Epidermal melanocyte (primary cell): ENCODE results near the gene SPATA7.
"Not testable (repeated sequence)": the region's sequence is repeated elsewhere in the genome, so short reads cannot be mapped to it uniquely, and the experiment has no call there.

Experiments
- DNase-seq: peaks from one replicate; pipeline ENCODE4 v3.0.0; 2011; ENCODE audit warnings: low spot score; ENCODE audit not compliant: insufficient read length

Gene SPATA7, protein sequence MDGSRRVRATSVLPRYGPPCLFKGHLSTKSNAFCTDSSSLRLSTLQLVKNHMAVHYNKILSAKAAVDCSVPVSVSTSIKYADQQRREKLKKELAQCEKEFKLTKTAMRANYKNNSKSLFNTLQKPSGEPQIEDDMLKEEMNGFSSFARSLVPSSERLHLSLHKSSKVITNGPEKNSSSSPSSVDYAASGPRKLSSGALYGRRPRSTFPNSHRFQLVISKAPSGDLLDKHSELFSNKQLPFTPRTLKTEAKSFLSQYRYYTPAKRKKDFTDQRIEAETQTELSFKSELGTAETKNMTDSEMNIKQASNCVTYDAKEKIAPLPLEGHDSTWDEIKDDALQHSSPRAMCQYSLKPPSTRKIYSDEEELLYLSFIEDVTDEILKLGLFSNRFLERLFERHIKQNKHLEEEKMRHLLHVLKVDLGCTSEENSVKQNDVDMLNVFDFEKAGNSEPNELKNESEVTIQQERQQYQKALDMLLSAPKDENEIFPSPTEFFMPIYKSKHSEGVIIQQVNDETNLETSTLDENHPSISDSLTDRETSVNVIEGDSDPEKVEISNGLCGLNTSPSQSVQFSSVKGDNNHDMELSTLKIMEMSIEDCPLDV

DNA sequence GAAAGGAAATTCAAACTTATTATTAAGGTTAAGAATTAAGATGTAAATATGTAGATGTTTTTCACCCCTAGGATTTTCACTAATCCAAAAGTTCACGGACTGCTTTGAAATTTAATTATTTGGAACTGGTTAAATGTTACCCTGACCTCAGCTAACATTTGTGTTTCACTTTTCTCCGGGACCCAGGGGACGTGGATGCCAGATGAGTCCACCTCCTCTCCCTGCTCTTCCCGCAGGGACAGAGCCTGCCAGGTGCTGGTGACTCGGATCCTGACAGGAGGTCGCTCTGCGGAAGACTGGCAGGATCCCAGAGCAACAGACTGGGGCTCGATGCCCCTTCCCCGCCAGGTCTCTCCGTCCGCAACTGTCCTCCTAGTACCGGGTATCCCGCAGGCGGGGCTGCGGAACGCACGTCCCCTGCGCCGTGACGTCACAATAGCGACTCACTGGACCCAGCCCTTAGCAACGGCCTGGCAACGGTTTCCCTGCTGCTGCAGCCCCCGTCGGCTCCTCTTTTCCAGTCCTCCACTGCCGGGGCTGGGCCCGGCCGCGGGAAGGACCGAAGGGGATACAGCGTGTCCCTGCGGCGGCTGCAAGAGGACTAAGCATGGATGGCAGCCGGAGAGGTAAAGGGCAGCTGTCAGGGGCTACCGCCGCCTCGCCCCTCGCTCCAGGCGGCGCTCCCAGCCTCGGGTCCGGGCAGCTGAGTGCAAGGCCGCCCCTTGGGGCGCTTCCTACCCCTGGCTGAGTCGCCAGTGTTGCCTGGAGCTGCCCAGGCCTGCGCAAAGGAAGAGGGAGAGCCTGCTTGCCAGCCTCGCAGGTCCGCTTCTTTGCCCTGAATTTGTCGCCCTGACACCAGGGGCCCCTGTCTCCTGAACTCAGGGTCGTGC, at the start of gene SPATA7:
Gene SPATA7 (plus strand): TSS at position 446 of the 890 bp plus-strand sequence. CDS start 162 bp downstream, at position 608.
- DNase-seq, result peak; percentile 71

DNA sequence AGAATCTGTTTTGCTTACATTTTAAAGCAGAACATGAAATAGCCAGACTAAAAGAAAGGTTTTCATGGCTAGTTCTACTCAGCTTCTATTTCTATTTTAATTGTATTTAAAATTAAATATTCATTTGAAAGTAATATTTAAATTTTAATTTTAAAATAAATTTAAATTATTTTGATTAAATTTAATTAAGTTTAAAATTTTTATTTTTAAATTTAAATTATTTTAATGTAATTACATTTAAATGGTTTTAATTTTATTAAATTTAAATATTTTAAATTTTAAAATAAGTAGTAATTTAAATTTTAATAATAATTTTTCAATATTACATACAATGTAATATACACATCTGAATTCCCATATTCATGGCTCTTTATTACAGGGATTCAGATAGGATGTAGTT, 45.1 kb upstream of the SPATA7 start:
- no peak for DNase-seq

DNA sequence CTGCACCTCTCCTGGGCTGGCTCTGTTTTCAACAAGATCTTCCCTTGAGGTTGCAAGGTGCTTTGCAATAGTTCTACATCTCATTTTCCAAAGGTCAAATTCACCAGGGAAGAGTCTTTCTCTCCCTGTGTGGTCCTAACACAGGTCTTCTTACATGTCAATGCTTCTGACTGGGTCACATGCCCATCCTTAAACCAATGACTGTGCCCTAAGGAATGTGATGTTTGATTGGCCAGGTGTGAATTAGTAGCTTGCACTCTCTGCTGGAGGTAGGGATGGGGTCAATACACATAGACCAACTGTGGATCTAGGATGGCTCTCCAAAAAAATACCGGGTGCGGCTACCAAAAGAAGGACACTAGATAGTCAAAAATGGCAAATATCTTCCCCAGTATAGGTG, 42.5 kb upstream of the SPATA7 start:
- DNase-seq, result no peak

DNA sequence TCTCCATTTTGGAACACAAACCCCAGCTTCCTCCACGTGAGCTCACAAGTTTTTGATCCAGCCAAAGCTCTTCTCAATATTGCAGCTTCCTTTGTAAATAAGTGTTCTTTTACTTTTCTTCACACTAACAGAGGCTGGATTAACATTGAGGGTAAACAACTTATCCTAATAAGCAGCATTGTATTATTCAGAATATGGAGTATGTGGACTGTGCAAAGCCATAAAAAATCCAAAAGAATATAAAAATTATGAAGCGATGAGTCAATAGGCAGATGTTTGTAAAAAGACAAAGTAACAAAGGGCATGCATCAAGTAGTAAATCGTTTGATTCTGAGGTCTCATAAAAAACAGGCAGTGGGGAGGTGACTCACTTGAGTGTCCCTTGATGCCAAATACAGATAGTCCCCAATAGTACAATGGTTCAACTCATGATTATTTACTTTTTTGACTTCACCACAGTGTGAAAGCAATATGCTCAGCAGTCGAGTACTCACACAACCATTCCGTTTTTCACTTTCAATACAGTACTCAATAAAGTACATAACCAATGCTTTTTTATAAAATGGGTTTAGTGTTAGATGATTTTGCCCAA, 39.3 kb upstream of the SPATA7 start:
- DNase-seq, result no peak

DNA sequence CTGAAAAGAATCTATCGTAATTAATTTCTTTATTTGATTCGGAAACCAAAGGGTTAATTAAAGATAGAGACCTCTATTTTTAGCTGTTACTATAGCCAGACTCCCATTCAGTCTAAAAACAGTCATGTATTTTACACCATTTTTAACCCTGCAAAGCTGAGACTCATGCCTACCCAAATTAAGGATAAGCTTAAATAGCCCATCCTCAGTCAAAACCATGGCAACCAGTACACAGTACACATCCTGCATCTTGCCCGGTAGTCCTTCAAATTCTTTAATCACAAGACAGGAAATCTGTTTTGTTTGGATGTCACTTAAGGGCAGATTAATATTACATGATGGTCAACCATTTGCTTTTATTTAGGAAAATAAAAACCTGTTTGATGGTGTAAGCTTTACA, 36.9 kb upstream of the SPATA7 start:
- no peak for DNase-seq

DNA sequence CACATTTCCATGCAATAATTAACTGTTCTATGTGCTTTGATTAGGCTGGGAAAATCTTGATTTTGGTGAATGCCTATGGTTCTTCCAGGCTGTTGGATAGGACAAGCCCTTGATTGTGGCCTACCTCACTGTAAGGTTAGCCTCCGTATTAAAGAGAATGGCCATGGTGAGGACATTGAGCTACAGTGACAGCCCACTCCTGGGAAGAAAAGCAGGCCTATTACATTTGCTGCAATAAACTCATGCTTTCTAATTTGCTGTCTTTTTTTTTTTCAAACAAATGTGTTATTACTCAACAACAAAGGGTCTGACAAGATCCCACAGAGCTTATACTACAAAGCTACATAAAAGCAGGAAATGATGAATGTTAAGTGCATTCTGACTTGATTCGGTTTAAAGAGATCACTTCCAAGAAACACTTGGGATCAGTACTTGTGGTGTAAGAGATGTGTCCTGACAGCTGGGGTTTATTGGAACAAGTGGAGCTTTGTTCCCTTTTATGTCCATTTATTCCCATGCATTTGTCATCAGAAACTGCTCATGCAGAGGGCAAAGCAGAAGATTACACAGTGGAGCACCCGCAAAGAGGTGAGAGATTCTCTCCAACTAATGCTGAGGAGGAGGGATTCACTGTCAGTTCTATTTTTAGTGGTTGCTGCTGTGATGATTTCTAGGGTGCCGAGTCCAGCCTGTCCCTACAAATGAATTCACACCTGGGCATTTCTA, 33.3 kb upstream of the SPATA7 start:
- peak; percentile 41 for DNase-seq

DNA sequence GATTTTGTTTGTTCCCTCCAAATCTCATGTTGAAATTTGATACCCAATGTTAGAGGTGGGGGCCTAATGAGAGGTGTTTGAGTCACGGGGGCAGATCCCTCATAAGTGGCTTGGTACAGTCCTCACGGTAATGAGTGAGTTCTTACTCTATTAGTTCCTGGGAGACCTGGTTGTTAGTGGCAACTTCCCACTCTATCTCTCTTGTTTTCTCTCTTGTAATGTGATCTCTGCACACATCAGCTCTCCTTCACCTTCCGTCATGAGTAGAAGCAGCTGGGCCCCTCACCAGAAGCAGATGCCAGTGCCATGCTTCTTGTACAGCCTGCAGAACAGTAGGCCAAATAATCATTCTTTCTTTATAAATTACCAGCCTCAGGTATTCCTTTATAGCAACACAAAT, 32.8 kb upstream of the SPATA7 start:
- DNase-seq, result no peak

DNA sequence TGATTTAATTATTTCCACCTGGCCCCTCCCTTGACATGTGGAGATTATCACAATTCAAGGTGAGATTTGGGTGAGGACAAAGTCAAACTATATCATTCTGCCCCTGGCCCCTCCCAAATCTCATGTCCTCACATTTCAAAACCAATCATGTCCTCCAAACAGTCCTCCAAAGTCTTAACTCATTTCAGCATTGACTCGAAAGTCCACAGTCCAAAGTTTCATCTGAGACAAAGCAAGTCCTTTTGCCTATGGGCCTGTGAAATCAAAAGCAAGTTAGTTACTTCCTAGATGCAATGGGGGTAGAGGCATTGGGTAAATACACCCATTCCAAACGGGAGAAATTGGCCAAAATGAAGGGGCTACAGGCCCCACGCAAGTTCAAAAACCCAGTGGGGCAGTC, 31.1 kb upstream of the SPATA7 start:
- DNase-seq, result no peak

DNA sequence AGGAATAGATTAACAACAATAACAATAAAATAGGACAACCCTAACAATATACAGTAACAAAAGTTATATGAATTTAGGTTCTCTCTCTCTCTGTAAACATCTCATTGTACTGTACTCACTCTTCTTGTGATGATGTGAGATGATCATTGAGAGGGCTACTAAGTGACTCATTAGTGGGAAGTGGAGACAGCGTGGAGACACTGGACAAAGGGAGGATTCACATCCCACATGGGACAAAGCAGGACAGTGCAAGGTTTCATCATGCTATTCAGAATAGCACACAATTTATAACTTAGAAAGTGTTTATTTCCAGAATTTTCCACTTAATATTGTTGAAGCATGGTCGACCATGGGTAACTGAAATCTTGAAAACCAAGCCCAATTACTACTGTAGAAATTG, 26.0 kb upstream of the SPATA7 start:
- DNase-seq, result no peak

DNA sequence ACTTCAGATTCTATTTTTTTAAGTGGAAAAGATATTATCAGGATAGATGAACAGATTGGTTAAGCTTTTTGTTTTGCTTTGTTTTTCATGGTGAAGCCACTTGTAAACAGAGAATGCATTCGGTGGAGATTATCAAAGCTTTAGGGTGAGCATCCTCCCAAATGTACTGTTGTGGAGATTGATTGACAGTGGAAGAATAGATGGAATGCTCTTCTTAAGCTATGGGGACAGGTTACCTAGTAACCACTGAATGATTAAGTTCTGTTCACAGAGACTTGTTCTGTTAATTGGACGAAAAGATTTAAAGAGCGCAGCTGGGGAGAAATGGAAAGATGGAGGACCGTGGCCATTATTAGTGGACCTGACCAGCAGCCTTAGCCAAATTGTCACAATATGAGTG, 21.8 kb upstream of the SPATA7 start:
- no peak for DNase-seq

DNA sequence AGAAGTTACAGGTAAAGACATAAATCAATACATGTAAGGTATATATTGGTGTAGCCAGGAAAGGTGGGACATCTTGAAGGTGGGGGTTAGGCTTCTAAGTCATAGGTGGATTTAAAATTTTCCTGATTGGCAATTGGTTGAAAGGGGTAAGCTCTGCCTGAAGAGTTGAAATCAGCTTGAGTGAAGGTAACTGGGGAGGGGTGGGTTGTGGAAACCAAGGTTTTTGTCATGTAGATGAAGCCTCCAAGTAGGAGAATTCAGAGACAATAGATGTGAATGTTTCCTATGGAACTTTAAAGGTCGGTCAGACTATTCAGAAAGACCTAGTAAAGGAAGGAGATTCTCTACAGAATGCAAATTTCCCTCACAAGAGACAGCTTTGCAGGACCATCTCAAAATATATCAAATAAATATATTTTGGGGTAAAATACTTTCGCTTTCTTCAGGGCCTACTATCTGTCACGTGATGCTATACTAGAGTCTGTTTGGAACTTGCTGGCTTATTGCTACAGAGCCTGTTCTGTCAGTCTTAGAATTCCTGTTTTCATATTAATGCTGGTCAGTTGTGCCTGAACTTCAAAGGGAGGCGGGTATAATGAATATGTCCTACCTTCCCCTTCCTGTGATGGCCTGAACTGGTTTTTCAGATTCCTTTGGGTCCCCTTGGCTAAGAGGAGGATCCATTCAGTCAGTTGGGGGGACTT, 20.6 kb upstream of the SPATA7 start:
- DNase-seq, result no peak

DNA sequence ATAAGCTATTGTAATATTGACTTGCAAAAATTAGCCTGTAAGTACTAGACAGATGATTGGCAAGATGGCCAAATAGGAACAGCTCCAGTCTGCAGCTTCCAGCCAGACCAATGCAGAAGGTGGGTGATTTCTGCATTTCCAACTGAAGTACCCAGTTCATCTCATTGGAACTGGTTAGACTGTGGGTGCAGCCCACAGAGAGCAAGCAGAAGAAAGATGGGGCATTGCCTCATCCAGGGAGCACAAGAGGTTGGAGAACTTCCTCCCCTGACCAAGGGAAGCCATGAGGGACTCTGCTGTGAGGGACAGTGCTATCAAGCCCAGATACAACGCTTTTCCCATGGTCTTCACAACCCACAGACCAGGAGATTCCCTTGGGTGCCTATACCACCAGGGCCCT, 16.0 kb upstream of the SPATA7 start:
- no peak for DNase-seq

DNA sequence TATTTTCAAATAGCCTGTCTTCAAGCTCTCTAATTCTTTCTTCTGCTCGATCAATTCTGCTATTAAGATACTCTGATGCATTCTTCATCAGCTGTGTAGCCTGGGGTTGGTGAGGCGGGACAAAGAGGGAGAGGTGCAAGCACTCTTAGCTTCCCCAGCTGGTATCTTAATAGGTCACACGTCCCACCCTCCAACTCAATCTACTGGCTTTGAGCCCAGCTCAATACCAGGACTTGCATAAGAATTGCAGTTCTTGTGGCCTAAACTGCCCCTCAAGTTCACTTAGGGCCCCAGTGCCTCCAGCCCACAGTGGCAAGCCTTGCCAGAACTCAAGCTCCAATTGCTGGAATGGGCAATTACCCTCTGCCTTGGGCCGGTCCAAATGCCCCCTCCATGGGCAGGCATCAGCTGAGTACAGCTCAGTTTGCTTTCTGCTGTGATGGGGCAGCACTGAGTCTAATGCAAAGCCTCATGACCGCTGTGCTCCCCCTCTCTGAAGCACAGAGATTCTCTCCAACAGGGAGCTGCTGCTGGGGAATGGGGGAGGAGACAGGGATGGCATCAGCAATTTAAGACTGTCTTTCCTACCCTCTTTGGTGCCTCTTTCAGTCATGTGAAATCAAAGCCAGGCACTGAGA, 5.6 kb upstream of the SPATA7 start:
- no peak for DNase-seq

DNA sequence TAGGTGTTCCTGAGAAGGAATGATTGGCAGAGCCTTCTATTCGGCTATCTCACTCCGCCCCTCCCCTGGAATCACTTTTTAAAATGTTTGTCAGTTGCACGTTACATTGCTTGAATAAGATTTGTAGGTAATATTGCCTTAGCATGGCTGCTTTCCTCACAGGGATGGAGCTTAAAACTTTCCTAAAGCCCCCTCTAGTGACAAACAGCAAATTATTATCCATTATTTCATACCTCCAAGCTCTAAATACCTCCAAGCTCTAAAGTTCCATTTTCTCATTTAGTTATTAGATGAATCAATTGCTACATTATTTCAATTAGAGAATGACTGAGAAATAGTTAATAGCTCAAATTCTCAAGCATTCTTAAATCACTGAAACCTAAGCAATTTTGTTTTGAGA, 5.1 kb upstream of the SPATA7 start:
- no peak for DNase-seq

DNA sequence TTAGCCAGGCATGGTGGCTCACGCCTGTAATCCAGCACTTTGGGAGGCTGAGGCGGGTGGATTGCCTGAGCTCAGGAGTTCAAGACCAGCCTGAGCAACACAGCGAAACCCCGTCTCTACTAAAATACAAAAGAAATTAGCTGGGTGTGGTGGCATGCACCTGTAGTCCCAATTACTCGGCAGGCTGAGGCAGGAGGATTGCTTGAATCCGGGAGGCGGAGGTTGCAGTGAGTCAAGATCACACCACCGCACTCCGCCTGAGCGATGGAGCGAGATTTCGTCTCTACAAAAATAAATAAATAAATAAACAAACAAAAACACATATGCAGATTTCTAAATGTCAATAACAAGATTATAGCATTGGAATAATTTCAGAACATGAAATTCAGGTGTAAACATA, 3.8 kb upstream of the SPATA7 start:
- not testable (repeated sequence) for DNase-seq

DNA sequence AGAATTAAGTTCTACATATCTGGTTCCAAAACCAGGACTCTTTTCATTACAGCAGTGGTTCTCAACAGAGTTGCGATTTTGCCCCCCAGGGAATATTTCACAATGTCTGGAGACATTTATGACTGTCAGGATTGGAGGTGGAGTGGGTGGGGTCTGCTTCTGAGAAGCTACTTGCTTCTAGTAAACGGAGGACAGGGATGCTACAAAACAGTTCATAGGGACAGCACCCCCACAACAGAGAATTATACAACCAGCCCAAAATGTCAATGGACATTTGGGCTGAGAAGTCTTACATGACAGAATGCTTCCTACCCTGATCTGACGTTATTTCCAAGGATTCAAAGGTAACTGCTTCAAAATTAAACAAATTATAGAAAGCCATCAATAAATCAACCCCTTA, 739 bp upstream of the SPATA7 start:
- DNase-seq, result no peak

DNA sequence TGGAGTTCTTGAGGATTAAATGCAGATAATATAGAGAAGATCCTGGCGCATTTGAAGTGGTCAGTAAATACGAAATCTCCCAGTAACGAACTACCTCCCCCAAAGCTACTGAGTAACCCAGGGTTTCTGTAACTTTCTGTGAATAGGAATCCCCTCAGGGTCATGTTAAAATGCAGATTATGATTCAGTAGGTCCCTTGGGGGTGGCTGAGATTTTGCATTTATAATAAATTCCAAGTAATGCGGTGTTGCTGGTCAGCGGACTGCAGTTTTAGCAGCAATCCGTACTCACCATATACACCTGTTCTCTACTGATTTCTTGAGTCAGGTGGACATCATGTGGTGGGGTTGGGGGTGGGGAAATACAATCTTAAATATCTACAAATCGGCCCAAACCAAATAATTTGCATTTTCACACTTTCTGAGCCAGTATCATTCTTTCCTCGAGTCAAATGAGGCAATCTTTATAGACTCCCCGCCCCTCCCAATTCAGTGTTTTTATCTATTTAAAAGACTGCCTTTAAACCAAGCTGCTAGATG, 868 bp downstream of the SPATA7 start:
- DNase-seq, result no peak

DNA sequence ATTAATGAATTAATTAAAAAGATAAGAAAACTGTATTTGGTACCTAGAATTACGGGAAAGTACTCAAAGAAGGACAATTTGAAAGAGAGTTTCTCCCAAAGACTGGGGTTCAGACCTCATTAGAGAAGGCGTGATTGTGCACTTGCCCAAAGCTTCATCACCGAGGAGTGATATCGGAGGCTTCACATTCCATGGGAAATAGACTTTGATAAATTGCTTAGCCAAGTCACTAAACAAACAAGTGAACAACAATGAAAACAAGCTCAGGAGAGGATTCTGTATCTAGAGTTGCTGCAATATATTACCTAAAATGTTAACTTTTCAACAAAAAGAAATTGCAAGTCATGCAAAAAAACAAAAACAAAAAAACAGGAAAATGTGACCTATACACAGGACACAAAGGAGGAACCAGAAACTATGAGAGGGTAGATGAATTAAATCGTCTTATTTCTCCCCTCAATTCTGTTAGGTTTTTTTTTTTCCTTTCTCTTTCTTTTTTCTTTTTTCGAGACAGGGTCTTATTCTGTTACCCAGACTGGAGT, 3.4 kb downstream of the SPATA7 start:
- DNase-seq, result no peak

DNA sequence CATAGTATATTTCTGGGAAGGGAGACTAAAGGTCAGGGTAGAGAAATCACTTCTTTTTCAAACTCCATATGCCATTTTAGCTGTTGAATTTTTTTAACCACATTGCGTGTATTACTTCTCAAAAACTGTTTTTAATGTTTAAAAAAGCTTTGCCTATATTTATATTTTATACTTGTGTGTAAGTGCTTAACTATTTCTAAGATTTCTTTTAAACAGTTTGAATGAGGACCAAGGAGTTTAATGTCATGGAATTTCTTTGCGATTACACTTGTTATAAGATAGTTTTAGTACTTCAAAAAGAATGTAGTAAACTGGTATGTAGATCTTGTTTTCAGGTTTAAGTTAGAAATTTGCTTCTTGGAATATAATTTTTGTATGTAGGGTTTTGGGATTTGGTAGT, 7.2 kb downstream of the SPATA7 start:
- no peak for DNase-seq
